NCI-H2171 treated with DMSO at 0.1 percent for 48 hours (cell line): ENCODE results near the gene SLC35E1.

Experiments used
- DNase-seq: peaks from one replicate; lab custom pipeline; 2025; lab: John Stamatoyannopoulos, UW

The SLC35E1 gene

DNA sequence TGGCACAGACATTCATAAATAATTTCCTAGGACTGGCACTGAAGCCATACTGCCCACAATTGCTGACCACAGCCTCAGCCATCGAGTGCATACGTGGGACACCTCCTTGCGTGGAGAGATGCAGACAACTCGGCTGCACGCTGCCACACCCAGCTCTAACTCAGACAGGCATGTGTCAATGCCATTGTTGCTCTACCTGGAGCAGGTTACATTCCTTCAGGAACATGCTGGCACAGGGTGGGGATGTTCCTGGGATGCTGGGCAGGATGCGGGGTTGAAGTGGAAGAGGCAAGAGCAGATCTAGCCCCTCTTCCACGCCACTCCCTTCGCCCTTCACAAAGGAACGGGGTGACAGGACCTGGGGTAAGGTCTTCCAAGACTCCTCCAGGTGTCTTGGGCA is 24.2 kb upstream of the SLC35E1 start:
- DNase-seq: no peak

DNA sequence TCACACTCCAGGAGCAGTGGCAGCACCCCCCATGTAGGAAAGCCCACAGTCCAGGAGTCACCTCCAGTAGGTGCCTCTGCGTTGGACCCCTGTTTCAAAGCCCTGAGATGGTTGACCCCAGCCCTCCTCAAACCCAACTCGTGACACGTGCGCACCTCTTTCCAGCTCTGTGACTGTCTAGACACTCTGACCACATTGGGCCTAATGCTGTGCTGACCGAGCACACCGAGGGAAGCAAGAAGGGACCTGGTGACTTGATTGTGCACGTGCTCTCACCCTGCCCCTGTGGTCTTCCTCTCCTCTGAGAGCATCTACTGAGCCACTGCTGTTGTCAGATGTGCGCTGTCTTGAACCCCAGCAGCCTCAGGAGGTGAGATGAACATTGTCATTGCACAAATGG is 22.9 kb upstream of the SLC35E1 start:
- no peak for DNase-seq

DNA sequence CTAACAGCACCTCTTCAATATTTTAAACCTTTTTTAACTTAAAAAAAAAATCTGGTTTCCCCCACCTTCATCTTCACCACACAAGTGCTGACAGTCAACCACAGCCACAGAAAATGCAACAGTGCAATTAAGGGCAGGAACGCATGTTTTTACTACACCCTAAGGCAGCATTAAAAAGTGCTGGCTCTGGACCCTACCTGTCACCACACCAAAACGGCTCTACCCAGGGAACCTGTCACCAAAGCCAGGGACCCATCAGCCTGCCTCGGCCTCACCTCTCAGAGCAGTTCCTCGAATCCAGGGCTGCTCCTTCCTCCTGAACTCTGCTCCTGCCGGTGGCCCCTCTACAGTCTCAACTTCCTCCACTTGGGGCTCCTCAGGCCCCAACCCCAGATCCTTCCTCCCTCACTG is 22.5 kb upstream of the SLC35E1 start:
- no peak for DNase-seq

DNA sequence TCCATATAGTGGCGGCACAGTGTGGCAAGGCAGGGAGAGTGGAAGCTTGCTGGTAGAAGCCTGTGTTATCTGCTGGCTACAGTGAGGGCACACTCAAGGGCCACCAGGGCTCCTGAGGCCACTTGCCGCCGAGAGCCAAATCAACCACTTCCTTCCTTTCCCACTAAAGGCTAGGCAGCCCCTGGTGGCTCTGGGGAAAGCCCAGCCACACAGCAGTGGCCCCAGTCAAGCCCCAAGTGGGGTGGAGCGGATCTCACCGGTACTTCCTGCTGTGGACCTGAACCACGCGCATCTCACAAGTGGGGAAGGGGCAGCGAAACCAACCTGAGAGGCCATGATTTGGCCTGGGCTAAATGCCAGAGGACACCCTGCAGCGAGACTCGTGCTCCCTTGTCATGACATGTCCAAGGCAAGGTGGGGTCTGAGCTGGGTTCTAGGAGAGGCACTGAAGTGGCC is 21.9 kb upstream of the SLC35E1 start:
- DNase-seq: no peak

DNA sequence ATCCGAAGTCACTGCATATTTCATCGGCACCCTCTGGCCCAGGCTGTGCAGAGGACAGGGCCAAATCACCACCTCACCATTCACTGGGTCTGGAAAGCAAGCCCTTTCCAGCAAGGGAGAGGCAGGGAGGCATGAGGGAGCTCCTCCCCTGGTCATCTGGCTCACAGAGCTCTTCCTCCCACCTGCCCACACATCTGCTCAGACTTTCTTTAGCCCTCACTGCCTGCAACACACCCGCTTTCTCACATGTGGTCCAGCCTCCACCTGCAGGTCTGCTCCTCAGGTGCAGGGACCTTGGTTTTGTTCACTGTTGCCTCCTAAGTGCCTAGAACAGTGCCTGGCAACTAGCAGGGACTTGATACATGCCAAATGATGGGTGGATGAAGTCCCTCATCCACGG is 21.0 kb upstream of the SLC35E1 start:
- DNase-seq: no peak

DNA sequence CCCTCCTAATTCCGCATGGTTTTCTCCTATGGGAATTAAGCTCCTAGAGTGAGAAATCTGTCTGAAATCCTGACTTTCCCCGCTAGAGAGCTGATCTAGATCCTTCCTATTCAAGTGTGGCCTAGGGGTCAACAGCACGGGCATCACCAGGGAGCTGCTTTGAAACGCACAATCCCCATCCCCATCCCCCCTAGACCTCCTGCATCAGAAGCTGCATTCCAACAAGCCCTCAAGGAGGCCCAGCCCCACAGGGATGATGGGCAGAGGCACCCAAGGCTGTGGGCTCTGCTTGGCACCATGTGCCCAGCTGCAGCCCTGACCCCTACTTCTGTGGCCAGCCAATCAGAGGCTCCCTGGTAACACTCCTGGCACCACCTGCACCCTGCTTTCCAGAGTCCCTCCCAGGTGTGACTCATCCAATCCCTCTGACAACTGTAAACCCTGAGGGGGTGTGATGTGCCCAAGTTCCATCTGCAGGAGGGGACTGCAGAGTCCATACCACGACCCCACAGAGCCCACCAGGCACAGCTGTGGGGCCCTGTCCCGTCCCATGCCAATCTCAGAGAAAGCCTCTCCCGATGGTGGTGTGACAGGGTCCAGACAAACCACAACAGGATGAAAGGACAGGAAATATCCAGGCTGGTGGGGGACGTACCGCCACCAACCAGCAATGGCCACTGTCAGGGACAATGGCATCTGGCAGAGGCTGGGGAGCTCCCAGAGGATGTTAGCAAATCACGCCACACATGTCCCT is 19.8 kb upstream of the SLC35E1 start:
- no peak for DNase-seq

DNA sequence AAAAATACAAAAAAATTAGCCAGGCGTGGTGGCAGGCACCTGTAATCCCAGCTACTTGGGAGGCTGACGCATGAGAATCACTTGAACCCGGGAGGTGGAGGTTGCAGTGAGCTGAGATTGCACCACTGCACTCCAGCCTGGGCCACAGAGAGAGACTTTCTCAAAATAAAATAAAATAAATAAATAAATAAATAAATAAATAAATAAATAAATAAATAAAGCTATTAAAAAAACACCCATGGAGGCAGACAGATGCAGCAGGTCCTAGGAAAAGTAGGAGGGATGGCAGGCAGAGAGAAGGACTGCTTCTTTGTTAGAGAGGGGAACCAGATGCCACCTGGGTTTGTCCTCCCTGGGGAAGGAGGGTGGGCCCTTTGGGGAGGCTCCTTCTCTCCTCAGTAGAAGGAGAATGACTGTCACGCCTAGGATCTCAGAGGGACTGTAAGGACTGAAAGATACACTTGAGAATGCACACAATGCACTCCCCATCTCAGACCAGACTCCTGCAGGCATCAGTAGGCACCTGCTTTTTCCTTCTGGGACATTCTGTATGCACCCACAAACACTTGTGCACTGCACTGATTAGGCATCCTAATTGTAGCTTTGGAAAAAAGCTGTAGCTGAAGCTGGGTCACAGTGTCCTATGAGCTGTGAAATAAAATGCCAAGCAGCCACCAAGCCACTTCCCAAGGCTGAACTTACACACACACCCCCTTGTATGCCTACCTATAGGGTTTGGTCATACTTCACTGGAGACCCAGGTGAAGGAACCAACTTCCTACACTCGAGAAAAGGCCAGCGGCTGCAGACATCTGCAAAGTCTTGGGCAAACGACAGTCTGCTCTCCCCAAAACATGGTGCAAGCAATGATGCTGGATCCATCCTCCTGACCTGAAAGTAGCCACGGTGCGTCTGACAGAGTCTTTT is 18.9 kb upstream of the SLC35E1 start:
- peak; percentile 67 for DNase-seq

DNA sequence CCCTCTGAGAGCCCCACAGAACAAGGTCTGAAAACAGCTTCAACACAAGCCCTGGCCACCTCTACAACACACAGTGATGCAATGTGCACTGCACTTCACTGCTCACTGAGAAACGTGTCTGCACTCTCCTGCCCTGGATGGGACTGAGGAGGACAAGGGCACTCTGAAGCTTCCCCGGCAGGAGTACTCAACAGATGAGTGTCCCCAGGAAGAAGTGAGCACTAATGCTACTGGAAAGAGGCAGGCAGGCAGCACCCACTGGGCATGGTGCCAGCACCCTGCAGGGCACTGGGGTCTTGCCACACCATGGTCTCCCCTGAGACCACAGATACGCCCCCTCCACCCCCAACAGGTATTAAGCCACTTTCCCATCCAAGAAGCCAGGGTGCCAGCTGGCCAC is 17.7 kb upstream of the SLC35E1 start:
- peak; percentile 75 for DNase-seq

DNA sequence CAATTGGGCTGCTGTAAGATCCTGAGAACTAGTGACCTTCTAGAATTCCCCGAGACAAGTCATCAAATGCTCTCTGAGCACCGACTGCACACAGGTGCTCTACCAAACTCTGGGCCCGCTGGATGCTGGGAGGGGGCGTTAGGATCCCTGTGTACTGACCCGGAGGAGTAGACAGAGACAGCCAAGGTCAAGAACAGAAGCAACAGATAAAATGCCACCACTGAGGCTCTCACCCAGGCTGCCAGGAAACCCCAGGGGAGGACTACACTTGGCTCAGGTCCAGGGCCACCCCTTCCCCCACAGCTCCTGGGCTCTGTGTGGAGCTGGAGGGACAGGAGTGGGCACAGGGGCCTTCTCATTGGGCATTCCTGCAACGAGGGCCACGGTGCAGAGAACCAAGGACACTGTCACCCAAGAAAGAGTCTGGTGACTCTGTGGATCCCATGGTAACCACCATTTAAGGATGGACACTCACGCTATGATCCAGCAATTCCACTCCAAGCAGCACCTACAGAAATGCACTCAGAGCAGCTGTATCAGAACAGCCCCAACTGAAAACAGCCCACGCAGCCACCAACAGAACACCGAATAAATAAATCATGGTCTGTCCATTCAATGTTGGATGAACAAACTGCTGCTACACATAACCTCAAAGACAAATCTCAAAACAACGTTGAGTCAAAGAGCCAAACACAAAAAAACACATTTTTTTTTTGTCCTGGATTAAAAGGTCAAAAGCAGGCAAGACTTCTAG is 16.8 kb upstream of the SLC35E1 start:
- DNase-seq: no peak

DNA sequence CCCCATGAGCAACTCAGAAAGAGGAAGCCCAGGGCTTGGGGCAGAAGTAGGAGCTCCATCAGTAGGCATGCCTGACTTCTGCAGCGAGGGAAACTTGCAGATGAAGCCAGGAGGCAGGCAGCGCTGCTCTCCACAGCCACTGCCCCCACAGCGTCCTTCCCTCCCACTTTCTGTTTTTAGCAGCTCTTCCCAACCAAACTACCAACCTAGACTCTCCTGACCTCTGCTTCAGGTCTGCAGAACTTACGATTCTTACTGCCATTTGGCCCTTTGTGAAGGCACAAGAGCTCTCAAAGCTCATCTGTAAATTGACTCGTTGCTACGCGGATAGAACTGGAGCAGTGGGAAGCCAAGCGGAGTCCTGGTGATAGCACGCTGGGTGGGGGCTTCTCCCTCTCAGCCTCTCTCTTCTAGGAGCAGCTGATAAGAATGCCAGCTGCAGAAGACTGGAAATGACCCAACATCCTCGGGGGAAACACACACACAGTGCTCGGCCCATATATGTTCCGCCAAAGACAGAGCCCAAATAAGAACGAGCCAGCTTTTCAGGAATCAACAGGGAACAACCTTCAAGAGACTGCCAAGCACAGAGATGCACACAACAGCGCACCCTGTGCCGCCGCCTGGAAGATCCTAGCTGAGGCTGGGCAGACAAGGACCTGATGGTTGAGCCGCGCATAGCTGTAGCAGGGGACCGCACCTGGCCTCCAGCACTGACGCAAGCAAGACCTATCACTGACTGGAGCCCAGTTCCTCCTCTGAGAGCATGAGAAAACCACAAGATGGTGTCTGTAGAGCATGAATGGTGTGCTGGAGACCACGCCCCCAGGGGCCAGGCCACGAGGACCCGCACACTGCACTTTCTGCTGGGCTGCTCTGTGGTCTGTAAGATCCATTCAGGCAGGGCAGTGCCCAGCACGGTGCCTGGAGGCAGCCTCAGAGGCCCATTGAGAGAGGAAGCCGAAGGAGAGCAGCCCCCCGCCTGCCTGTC is 15.9 kb upstream of the SLC35E1 start:
- no peak for DNase-seq

DNA sequence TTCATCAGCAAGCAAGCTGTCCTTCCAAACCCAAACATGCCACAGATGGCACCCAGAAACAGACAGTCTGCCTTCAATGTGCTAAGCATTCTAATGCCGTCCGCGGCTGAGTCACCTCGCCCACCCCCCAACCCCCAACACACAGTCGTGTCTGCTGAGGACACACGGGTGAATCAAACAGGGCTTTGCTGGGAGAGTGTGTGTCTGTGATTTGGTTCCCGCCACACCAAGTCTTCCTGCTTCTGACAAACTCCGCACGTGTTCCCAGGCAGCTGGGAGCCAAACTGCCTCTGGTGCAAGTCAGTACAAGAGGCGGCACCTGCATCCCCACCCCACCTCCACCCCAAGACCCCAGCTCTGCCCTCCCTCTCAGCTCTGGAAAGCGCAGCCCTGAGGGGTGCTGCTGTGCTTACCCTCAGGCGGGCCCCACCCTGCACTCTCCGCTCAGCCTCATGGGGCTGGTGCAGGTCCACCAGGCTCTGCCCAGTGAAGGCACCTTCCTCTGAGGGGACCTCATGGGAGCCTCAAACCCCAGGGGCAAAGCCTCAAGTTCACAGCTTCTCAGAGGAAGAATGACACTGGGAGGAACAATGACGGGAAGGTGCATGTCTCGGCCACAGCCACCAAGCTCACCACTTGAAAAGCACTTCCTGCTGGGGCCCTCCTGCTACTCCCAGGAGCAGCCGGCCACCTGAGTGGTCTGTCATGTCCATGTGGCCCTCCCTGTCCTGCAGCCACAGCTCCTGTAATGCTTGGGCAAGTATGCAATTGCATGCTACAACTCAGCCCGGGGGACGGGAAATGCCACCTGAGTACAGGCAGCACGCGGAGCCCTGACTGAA is 15.0 kb upstream of the SLC35E1 start:
- peak; percentile 76 for DNase-seq

DNA sequence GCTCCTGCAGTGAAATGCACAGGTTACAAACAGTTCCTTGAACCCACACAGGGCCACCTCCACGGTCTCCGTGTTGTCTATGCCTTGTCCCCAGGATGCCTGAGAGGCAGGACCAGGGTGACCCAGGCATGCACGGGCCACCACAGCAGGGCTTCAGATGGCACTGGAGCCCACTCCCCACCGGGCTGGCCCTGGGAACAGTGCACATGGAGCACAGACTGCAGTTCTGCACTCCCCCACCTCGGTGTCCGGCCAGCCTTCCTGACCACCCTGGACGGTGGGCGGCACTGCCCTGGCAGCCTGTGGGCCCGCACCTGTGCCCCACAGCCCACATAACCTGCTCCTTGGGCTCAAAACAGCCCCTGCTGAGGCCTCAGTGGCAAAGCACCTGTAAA is 14.3 kb upstream of the SLC35E1 start:
- no peak for DNase-seq

DNA sequence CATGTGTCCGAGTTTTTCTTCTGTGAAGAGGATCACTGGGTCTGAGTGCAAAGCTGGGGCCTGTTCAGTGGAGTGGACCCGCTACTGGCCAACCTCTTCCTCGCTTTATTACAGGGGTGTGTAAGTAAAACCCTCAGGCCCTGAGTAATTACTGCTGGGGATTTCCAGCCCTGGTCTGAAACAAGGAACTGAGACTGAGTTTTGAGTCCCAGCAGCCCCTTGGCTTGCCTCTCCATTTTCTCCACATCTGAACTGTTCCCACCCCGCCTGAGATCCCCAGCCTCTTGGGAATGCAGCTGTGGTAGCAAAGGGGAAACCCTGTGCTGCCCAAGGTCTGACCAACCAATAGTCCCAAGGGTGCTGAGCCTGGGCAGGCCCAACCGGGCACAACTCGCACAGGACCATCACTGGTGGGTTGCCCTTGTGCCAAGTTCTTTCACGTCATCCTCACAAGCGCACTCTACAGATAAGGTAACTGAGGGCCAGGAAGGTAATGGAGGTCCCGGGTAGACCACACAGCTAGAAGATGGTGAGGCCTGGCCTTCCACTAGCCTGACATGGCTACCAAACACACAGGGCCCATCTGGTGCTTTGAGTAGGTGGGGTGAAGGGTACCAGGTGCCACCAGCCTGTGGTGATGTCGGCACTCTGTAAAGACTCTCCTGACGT is 13.7 kb upstream of the SLC35E1 start:
- DNase-seq: no peak

DNA sequence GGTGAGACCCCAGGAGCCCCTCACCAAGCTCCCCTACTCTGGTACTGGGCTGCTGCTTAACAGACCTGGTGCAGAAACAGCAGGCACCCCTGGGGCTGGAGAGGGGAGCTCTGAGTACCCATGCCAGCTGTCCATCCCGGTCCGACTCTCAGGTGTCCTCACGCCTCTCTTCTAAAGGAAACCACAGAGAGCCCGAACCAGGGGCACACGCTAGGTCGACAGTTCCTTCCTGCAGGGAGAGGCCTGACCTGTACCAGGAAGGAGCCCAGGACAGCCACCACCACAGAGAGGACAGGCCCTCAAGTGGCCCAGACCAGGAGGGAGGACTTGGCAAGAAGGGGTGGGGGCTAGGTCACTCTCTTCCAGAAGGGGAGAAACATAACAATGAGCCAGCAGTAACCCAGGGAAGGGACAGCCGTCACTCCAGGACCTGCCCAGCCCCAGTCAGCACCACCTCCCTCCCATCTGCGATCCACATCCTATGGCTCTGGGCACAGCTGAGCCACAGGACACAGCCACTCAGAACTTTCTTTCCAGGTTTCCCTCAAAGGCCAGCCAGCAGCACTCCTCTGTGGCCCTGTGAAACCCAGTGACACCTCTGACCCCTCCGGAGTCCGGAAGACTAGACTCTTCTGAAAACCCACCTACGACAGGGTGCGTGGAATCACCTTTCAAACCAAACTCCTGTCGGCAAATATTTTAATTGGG is 13.0 kb upstream of the SLC35E1 start:
- DNase-seq: no peak

DNA sequence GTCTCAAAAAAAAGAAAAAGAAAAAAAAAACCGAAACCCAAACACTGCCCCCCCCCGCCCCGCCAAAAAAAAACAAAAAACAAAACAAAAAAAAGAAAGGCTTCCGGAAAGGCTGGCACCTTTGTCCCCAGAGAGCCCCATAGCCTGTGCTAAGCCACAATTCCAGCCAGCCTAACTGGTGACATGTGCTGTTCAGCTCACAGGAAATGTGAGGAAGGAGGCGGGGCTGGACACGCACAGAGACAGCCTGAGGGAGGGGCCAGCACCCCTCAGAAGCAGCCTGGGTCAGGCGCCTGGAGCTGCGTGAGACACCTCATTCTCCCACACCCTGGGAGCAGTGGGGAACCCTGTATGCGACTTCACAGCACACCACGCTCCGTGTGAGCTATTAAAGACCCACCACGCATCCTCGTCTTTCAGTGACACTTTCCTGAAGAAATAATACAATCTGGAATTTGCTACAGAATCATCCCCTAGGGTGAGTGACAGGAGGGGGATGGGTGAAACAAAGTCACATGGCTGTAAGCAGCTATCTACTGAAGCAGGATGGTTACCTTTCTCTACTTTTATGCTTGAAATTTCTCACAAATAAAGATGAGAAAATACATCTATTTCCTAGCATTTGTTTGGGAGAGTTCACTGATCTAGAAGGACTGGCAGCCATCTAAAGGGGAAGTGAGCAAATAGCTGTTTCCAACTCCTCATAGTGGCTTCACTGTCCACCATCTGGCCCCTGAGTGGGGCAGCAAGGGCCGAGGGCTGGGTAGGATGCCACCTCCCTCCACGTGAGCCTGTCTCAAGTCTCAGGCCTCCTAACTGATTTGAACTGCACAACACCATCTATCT is 12.3 kb upstream of the SLC35E1 start:
- peak; percentile 94 for DNase-seq

DNA sequence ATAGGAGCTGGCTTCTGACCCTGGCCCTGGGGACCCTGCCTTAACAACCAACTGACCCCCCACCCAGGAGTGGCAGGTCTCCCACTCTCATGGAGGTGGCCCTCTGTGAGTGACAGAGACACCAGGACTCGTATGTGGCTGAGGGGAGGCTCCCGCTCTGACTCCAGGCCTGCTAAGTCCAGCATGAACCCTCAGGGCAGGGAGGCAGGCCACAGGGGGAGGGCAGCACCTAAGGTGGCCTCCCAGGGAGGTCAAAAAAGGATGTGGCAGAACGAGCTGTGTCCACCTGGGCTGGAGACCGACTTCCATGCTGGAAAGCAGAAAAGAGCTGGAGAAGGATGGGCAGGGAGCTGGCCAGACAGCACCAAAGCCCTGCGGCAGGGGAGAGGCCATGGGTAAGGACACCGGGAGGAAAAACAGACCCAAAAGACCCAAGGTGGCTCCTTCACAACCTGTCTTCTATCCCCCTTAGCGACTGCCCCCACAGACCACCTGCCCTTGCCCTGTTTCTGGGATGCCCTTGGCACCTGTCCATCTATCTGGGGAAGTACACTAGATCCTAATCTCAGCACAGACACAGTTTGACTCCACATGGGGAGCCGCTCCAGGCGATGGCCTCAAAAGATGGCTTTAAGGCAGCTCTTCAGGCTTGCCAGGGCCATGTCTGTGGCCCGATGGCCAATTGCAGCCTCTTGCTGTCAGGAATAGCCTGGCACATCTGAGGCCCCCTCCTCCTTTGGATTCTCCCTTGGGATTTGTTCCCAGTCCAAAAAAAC is 10.5 kb upstream of the SLC35E1 start:
- DNase-seq: no peak

DNA sequence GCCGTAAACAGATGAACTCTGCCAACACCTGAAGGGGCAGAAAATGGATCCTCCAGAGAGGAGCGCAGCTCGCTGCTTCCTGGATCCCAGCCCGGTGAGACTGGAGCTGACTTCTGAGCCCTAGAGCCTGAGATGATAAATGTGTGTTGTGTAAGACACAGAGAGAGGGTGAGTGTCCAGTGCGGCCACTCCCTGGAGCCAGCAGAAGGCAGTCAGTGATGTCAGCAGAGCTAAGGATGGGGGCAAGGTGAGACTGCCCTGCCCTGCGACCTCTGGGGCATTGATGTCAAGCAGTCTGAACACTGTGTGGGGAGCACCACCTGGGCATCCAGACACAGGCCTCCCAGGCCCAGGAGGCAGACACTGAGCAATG is 9.7 kb upstream of the SLC35E1 start:
- DNase-seq: no peak
